Tibial artery (tissue), 4 donors: Measurements from ENCODE around the gene KCNAB3.

ENCODE experiments used
- DNase-seq, 2 donors: peaks; one replicate each; pipeline ENCODE4 v3.0.0-alpha.2; 2019
- H3K27ac ChIP-seq, 2 donors: fragments of 200-600 bp; sonication (generic) in 1 of 2; 1 replicate in 1 of 2; 2 replicates in 1 of 2; pipeline ENCODE4 v1.5.1; 2018 to 2019; ENCODE audit warnings: mild to moderate bottlenecking in 1 of 2
- H3K27me3 ChIP-seq, 2 donors: fragments of 200-600 bp; sonication (generic) in 1 of 2; one replicate each; pipeline versions ENCODE4 v1.5.1 to v1.6.0; 2016 to 2019
- H3K36me3 ChIP-seq, 3 donors: fragments of 200-600 bp; sonication (generic) in 2 of 3; one replicate each; pipeline ENCODE4 v1.5.1; 2016 to 2019; ENCODE audit warnings: mild to moderate bottlenecking in 2 of 3
- H3K4me1 ChIP-seq, 4 donors: fragments of 200-600 bp; sonication (generic) in 2 of 4; 1 replicate in 3 of 4; 2 replicates in 1 of 4; pipeline ENCODE4 v1.5.1; 2016 to 2019
- H3K4me3 ChIP-seq, 2 donors: fragments of 200-600 bp; sonication (generic) in 1 of 2; 1 replicate in 1 of 2; 2 replicates in 1 of 2; pipeline ENCODE4 v1.5.1; 2018 to 2019; ENCODE audit warnings: mild to moderate bottlenecking in 2 of 2
- H3K9me3 ChIP-seq, 3 donors: fragments of 200-600 bp; sonication (generic) in 1 of 3; one replicate each; pipeline ENCODE4 v1.5.1; 2016 to 2019
- CTCF ChIP-seq, 2 experiments: fragments of 200-600 bp in 1 of 2; fragments of 450-650 bp in 1 of 2; IDR thresholded peaks; one replicate each; pipeline ENCODE4 v1.5.1; 2017 to 2019; ENCODE audit warnings: antibody characterized with exemption in 2 of 2, mild to moderate bottlenecking in 1 of 2, moderate library complexity in 1 of 2
- intact Hi-C: fragments of 100-400 bp; cut with DNase I; formaldehyde crosslinking; loops from one replicate; pipeline ENCODE4 v1.15.0; 2023; ENCODE audit warnings: low total_unique reads

Gene KCNAB3

GRCh38 chr17:7947651-7948050 lies 18.0 kb upstream of the KCNAB3 start:
- DNase-seq = no peak
- no peaks in the 10 kb centered on the region for H3K27me3 ChIP-seq
- no peak for TF ChIP-seq CTCF (IDR thresholded peaks at IDR 0.05)
- peaks cover 53 to 75% (median 64%) of the 10 kb centered on the region in 3 donors for H3K36me3 ChIP-seq
- no peak overlapping the region for H3K27ac ChIP-seq
- H3K4me1 ChIP-seq = no peaks in the 10 kb centered on the region
- H3K4me3 ChIP-seq = no peak overlapping the region
- no peaks in the 10 kb centered on the region for H3K9me3 ChIP-seq
- intact Hi-C loops = no loop called here

GRCh38 chr17:7946441-7946840 lies 16.8 kb upstream of the KCNAB3 start:
- DNase-seq = no peak
- intact Hi-C loops = no loop called here

GRCh38 chr17:7945651-7946050 lies 16.0 kb upstream of the KCNAB3 start:
- no peaks in the 10 kb centered on the region for H3K9me3 ChIP-seq
- TF ChIP-seq CTCF (IDR thresholded peaks at IDR 0.05) = no peak
- no peak overlapping the region for H3K4me3 ChIP-seq
- no peak for DNase-seq
- H3K27me3 ChIP-seq = no peaks in the 10 kb centered on the region
- no peaks in the 10 kb centered on the region for H3K4me1 ChIP-seq
- intact Hi-C loops = no loop called here
- peaks cover 59 to 93% (median 80%) of the 10 kb centered on the region in 3 donors for H3K36me3 ChIP-seq
- H3K27ac ChIP-seq = no peak overlapping the region

More at GRCh38 chr17:7946441-7946840, 16.8 kb upstream of the KCNAB3 start:
- Histone ChIP-seq H3K27me3 (no peaks in the 10 kb centered on the region), H3K4me1 (no peaks in the 10 kb centered on the region), H3K9me3 (no peaks in the 10 kb centered on the region), H3K36me3 (peaks cover 53 to 86% (median 72%) of the 10 kb centered on the region in 3 donors), H3K4me3 (no peak overlapping the region), H3K27ac (no peak overlapping the region)
- no peak for TF ChIP-seq CTCF (IDR thresholded peaks at IDR 0.05)

- no peaks in the 10 kb centered on the region for H3K9me3 ChIP-seq
- H3K4me1 ChIP-seq = no peaks in the 10 kb centered on the region
- DNase-seq = no peak
- H3K27ac ChIP-seq = no peak overlapping the region
- no peak for TF ChIP-seq CTCF (IDR thresholded peaks at IDR 0.05)
- H3K36me3 ChIP-seq = peaks cover 69 to 96% (median 89%) of the 10 kb centered on the region in 3 donors
- intact Hi-C loops = no loop called here
- no peaks in the 10 kb centered on the region for H3K27me3 ChIP-seq
- H3K4me3 ChIP-seq = no peak overlapping the region
These were observed 14.7 kb upstream of the KCNAB3 start for GRCh38 chr17:7944326-7944725.

GRCh38 chr17:7943291-7943690 lies 13.6 kb upstream of the KCNAB3 start:
- H3K27ac ChIP-seq = no peak overlapping the region
- no peaks in the 10 kb centered on the region for H3K9me3 ChIP-seq
- DNase-seq = no peak
- H3K4me3 ChIP-seq = no peak overlapping the region
- no peak for TF ChIP-seq CTCF (IDR thresholded peaks at IDR 0.05)
- H3K4me1 ChIP-seq = no peaks in the 10 kb centered on the region
- intact Hi-C loops = no loop called here
- H3K27me3 ChIP-seq = no peaks in the 10 kb centered on the region
- H3K36me3 ChIP-seq = peaks cover 65 to 96% (median 81%) of the 10 kb centered on the region in 3 donors

GRCh38 chr17:7940743-7941142 lies 11.1 kb upstream of the KCNAB3 start:
- H3K36me3 ChIP-seq = peaks cover 55 to 93% (median 68%) of the 10 kb centered on the region in 3 donors
- H3K27ac ChIP-seq = no peak overlapping the region
- DNase-seq = no peak
- H3K9me3 ChIP-seq = no peaks in the 10 kb centered on the region
- TF ChIP-seq CTCF (IDR thresholded peaks at IDR 0.05) = no peak
- no peak overlapping the region for H3K4me3 ChIP-seq
- intact Hi-C loops = no loop called here
- H3K4me1 ChIP-seq = no peaks in the 10 kb centered on the region
- H3K27me3 ChIP-seq = no peaks in the 10 kb centered on the region
